PC-9 (cell line): Measurements from ENCODE around the gene RBM15B.

ENCODE experiments used
- EZH2 ChIP-seq: fragments of 200-600 bp; sonication (generic); IDR thresholded peaks from 2 replicates; pipeline ENCODE4 v1.8.0; 2017; ENCODE audit warnings: antibody characterized with exemption, low read depth
- TF ChIP-seq, protein P1 (sequence below): fragments of 200-600 bp; sonication (generic); conservative IDR thresholded peaks from 2 replicates; pipeline ENCODE4 v1.6.1; 2017; ENCODE audit warnings: mixed run types, antibody characterized with exemption, mild to moderate bottlenecking, moderate library complexity

DNA sequence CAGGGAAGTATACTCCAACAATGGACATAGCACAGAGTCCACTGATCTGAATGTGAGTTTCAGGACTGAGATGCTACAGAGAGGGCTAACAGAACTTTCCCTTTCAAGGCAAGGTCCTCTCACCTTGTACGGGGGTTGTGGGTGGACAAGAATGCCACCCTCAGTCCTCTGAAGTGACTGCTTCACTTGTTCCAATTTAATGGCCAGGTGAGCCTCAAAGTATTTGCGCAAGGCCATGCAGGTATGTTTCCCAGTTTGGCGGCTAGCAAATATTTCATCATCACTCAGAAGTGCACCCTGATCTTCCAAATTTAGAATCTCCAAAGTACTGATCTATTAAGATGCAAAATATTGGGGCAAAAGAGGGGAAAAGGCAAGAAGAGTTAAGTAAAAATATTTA lies 38.1 kb downstream of the RBM15B start:
- no peak for TF ChIP-seq EZH2
- TF ChIP-seq, protein P1, sequence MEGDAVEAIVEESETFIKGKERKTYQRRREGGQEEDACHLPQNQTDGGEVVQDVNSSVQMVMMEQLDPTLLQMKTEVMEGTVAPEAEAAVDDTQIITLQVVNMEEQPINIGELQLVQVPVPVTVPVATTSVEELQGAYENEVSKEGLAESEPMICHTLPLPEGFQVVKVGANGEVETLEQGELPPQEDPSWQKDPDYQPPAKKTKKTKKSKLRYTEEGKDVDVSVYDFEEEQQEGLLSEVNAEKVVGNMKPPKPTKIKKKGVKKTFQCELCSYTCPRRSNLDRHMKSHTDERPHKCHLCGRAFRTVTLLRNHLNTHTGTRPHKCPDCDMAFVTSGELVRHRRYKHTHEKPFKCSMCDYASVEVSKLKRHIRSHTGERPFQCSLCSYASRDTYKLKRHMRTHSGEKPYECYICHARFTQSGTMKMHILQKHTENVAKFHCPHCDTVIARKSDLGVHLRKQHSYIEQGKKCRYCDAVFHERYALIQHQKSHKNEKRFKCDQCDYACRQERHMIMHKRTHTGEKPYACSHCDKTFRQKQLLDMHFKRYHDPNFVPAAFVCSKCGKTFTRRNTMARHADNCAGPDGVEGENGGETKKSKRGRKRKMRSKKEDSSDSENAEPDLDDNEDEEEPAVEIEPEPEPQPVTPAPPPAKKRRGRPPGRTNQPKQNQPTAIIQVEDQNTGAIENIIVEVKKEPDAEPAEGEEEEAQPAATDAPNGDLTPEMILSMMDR = no peak
